Neuronal stem cell (in vitro differentiated cells): ENCODE results near the gene SNRNP48.

Experiments
- DNase-seq: peaks from one replicate; pipeline ENCODE4 v3.0.0-alpha.2; 2013; ENCODE audit warnings: low spot score
- H2AFZ ChIP-seq: one replicate; pipeline ENCODE4 v1.6.1; 2013; ENCODE audit warnings: mild to moderate bottlenecking, low read length, inconsistent platforms
- H2AK5ac ChIP-seq: 2 replicates; pipeline ENCODE4 v1.6.1; 2013; ENCODE audit warnings: low read depth, mild to moderate bottlenecking, inconsistent platforms, low read length, moderate library complexity, mixed read lengths
- H2BK120ac ChIP-seq: 2 replicates; pipeline ENCODE4 v1.6.1; 2013; ENCODE audit warnings: low read depth, mild to moderate bottlenecking, inconsistent platforms, low read length, moderate library complexity, mixed read lengths
- H2BK12ac ChIP-seq: one replicate; pipeline ENCODE4 v1.6.1; 2013; ENCODE audit warnings: low read length, inconsistent platforms
- H2BK15ac ChIP-seq: 2 replicates; pipeline ENCODE4 v1.6.1; 2013; ENCODE audit warnings: mild to moderate bottlenecking, low read length, inconsistent platforms, mixed read lengths
- H2BK5ac ChIP-seq: one replicate; pipeline ENCODE4 v1.6.1; 2013; ENCODE audit warnings: inconsistent platforms, mild to moderate bottlenecking, low read length, moderate library complexity
- H3K14ac ChIP-seq: one replicate; pipeline ENCODE4 v1.6.1; 2013; ENCODE audit warnings: low read length, inconsistent platforms
- H3K18ac ChIP-seq: 2 replicates; pipeline ENCODE4 v1.6.1; 2013; ENCODE audit warnings: low read length, inconsistent platforms
- H3K23ac ChIP-seq: 2 replicates; pipeline ENCODE4 v1.6.1; 2013; ENCODE audit warnings: low read depth, mild to moderate bottlenecking, mixed read lengths, low read length, inconsistent platforms; ENCODE audit not compliant: poor library complexity
- H3K27ac ChIP-seq: replicated peaks from 3 replicates; pipeline ENCODE4 v1.5.1; 2013; ENCODE audit warnings: low read length, inconsistent platforms
- H3K27me3 ChIP-seq, 3 experiments: 2 replicates each; pipeline ENCODE4 v1.6.1; 2013; ENCODE audit warnings: low read length in 3 of 3, mild to moderate bottlenecking in 2 of 3, inconsistent platforms in 1 of 3, low read depth in 1 of 3, mixed read lengths in 1 of 3, moderate library complexity in 1 of 3; ENCODE audit not compliant: control insufficient read depth in 3 of 3, insufficient read depth in 3 of 3
- H3K36me3 ChIP-seq, 2 donors: replicated peaks in 1 of 2; 2 replicates each; pipeline ENCODE4 v1.6.1; 2013; ENCODE audit warnings: low read length in 2 of 2; ENCODE audit not compliant: control insufficient read depth in 2 of 2, insufficient read depth in 2 of 2
- H3K4ac ChIP-seq: 2 replicates; pipeline ENCODE4 v1.6.1; 2013; ENCODE audit warnings: inconsistent platforms, mild to moderate bottlenecking, low read length, moderate library complexity
- H3K4me1 ChIP-seq, 2 donors: 1 replicate in 1 of 2; 2 replicates in 1 of 2; pipeline ENCODE4 v1.6.1; 2013; ENCODE audit warnings: low read length in 2 of 2, low read depth in 1 of 2; ENCODE audit not compliant: control insufficient read depth in 2 of 2, insufficient read depth in 1 of 2
- H3K4me2 ChIP-seq: one replicate; pipeline ENCODE4 v1.6.1; 2013; ENCODE audit warnings: mild to moderate bottlenecking, low read length, inconsistent platforms; ENCODE audit not compliant: insufficient read depth, poor library complexity, severe bottlenecking
- H3K4me3 ChIP-seq, 2 donors: 2 replicates each; pipeline ENCODE4 v1.5.1; 2013; ENCODE audit warnings: low read length in 2 of 2, mild to moderate bottlenecking in 2 of 2, inconsistent platforms in 1 of 2, moderate library complexity in 1 of 2
- H3K79me1 ChIP-seq: one replicate; pipeline ENCODE4 v1.6.1; 2013; ENCODE audit warnings: low read depth, mild to moderate bottlenecking, inconsistent platforms, low read length, moderate library complexity
- H3K9ac ChIP-seq: one replicate; pipeline ENCODE4 v1.6.1; 2013; ENCODE audit warnings: mild to moderate bottlenecking, low read depth, low read length, inconsistent platforms; ENCODE audit not compliant: poor library complexity
- H3K9me3 ChIP-seq, 2 donors: replicated peaks in 1 of 2; 2 replicates each; pipeline versions ENCODE3 to v1.6.1; 2013; ENCODE audit warnings: low read length in 2 of 2, mild to moderate bottlenecking in 2 of 2, inconsistent platforms in 1 of 2, low read depth in 1 of 2, mixed read lengths in 1 of 2, moderate library complexity in 1 of 2; ENCODE audit not compliant: control insufficient read depth in 2 of 2, insufficient read depth in 1 of 2
- H4K8ac ChIP-seq: one replicate; pipeline ENCODE4 v1.6.1; 2013; ENCODE audit warnings: low read depth, mild to moderate bottlenecking, inconsistent platforms, low read length, moderate library complexity
- H4K91ac ChIP-seq: one replicate; pipeline ENCODE4 v1.6.1; 2013; ENCODE audit warnings: low read length, low read depth, mild to moderate bottlenecking, inconsistent platforms; ENCODE audit not compliant: poor library complexity
- WGBS, 2 donors: extraction: QIAGEN DNeasy Blood & Tissue Kit; methylation state at CpG; one replicate each; pipeline ENCODE4 v1.1.7; 2013; ENCODE audit warnings: missing lambda C conversion rate in 2 of 2, mixed read lengths in 1 of 2; ENCODE audit not compliant: insufficient read length in 2 of 2, insufficient replicate concordance in 1 of 2; ENCODE audit errors: extremely low coverage in 2 of 2; 5-methylcytosine and 5-hydroxymethylcytosine counted together

The SNRNP48 gene

DNA sequence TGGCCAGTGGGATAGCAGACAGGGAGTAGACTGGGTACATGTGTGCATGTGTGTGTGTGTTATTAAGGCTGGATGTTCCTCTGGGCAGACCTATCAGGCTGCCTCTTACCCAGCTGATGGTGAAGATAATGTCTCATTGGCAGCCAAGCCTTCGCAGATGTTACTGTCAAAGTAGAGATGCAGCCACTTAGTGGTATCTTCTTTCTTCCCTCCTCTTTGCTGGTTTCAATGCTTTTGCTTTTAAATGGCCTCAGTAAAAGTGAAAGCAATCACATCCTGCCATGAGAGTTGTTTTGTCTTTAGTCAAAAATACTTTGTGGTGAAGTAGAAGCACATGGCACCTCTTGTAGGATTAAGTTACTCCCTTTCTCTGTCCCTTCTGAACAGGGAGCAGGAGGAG is 57.5 kb downstream of the SNRNP48 start:
- peak overlapping the region in 1 of 2 donors; percentile 9 for H3K4me3 ChIP-seq
- no peak overlapping the region for H3K9ac ChIP-seq
- H3K36me3 ChIP-seq = no peaks in the 10 kb centered on the region
- H3K79me1 ChIP-seq = no peaks in the 10 kb centered on the region
- no peak overlapping the region for H2AK5ac ChIP-seq
- no peak overlapping the region for H2BK15ac ChIP-seq
- H3K14ac ChIP-seq = no peak overlapping the region
- no peak overlapping the region for H3K27ac ChIP-seq
- H3K4me2 ChIP-seq = no peak overlapping the region
- no peak overlapping the region for H2BK5ac ChIP-seq
- no peak overlapping the region for H3K18ac ChIP-seq
- H3K27me3 ChIP-seq = peaks cover 0 to 39% (median 0%) of the 10 kb centered on the region in 3 experiments
- H3K9me3 ChIP-seq = no peaks in the 10 kb centered on the region
- no peak overlapping the region for H3K4ac ChIP-seq
- no peak overlapping the region for H3K23ac ChIP-seq
- H3K4me1 ChIP-seq = no peaks in the 10 kb centered on the region
- WGBS, 2 donors = no CpG with 5 or more reads among the region's 1 CpG
- H4K8ac ChIP-seq = no peak overlapping the region
- no peak for DNase-seq
- no peak overlapping the region for H4K91ac ChIP-seq
- no peak overlapping the region for H2BK12ac ChIP-seq
- H2BK120ac ChIP-seq = no peak overlapping the region
- H2AFZ ChIP-seq = no peak overlapping the region

- H4K8ac ChIP-seq = no peak overlapping the region
- no peak overlapping the region for H2AK5ac ChIP-seq
- no peak overlapping the region for H3K4me2 ChIP-seq
- no peak overlapping the region for H3K14ac ChIP-seq
- no peak overlapping the region for H3K9ac ChIP-seq
- H3K18ac ChIP-seq = no peak overlapping the region
- no peak overlapping the region for H3K27ac ChIP-seq
- no peaks in the 10 kb centered on the region for H3K4me1 ChIP-seq
- no peaks in the 10 kb centered on the region for H3K79me1 ChIP-seq
- DNase-seq = no peak
- no peaks in the 10 kb centered on the region for H3K36me3 ChIP-seq
- H3K23ac ChIP-seq = no peak overlapping the region
- H3K4me3 ChIP-seq = no peak overlapping the region
- no peak overlapping the region for H2BK12ac ChIP-seq
- no peak overlapping the region for H3K4ac ChIP-seq
- H3K9me3 ChIP-seq = no peaks in the 10 kb centered on the region
- no peak overlapping the region for H2BK120ac ChIP-seq
- no peak overlapping the region for H2BK15ac ChIP-seq
- H2AFZ ChIP-seq = no peak overlapping the region
- H4K91ac ChIP-seq = no peak overlapping the region
- WGBS, 2 donors = no CpG with 5 or more reads among the region's 12 CpGs
- no peak overlapping the region for H2BK5ac ChIP-seq
- peaks cover 0 to 45% (median 0%) of the 10 kb centered on the region in 3 experiments for H3K27me3 ChIP-seq
Measured at GRCh38 chr6:7649037-7649810, 59.2 kb downstream of the SNRNP48 start.

DNA sequence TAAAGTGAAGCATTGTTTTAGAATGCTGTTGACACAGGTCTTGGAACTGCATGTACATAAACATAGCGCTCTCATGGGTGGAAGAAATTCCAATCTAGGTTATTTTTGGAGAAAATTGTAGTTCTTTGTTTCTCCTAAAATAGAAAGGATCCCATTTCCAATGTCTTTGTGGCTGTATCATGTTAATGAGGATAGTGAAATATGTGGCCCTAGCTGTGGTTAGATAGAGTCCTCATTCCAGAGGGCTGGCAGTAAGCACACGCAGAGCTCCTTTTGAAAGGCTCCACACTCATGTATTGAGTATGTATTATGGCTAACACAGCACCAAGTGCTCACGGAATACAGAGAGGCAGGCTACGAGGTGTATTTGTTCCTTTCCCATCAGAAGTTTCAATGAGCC is 60.9 kb downstream of the SNRNP48 start:
- no peaks in the 10 kb centered on the region for H3K9me3 ChIP-seq
- H3K4me1 ChIP-seq = no peaks in the 10 kb centered on the region
- no peak overlapping the region for H3K23ac ChIP-seq
- no peak overlapping the region for H3K18ac ChIP-seq
- no peaks in the 10 kb centered on the region for H3K79me1 ChIP-seq
- H3K4me2 ChIP-seq = no peak overlapping the region
- no peak for DNase-seq
- no peak overlapping the region for H3K4ac ChIP-seq
- no peak overlapping the region for H3K4me3 ChIP-seq
- H3K27ac ChIP-seq = no peak overlapping the region
- no peak overlapping the region for H2BK120ac ChIP-seq
- H4K91ac ChIP-seq = no peak overlapping the region
- H2BK12ac ChIP-seq = no peak overlapping the region
- no peak overlapping the region for H2BK5ac ChIP-seq
- no peaks in the 10 kb centered on the region for H3K36me3 ChIP-seq
- H4K8ac ChIP-seq = no peak overlapping the region
- H3K9ac ChIP-seq = no peak overlapping the region
- no peak overlapping the region for H2BK15ac ChIP-seq
- no peak overlapping the region for H2AK5ac ChIP-seq
- no peak overlapping the region for H2AFZ ChIP-seq
- no CpG with 5 or more reads among the region's 4 CpGs for WGBS, 2 donors
- H3K14ac ChIP-seq = no peak overlapping the region
- peaks cover 0 to 29% (median 0%) of the 10 kb centered on the region in 3 experiments for H3K27me3 ChIP-seq

- Histone ChIP-seq H3K4me3 (no peak overlapping the region), H3K9ac (no peak overlapping the region), H2BK15ac (no peak overlapping the region)
Measured at GRCh38 chr6:7652957-7653356, 63.0 kb downstream of the SNRNP48 start.

More at GRCh38 chr6:7652957-7653356, 63.0 kb downstream of the SNRNP48 start:
- H3K4me2 ChIP-seq = no peak overlapping the region
- no peak overlapping the region for H3K27ac ChIP-seq
- H3K23ac ChIP-seq = no peak overlapping the region
- no peak overlapping the region for H2AK5ac ChIP-seq
- H2BK12ac ChIP-seq = no peak overlapping the region
- H2BK5ac ChIP-seq = no peak overlapping the region
- H3K4me1 ChIP-seq = no peaks in the 10 kb centered on the region
- no peak overlapping the region for H3K18ac ChIP-seq
- peaks cover 0 to 20% (median 0%) of the 10 kb centered on the region in 3 experiments for H3K27me3 ChIP-seq
- no peaks in the 10 kb centered on the region for H3K79me1 ChIP-seq
- no peak overlapping the region for H3K14ac ChIP-seq
- no peak overlapping the region for H2AFZ ChIP-seq
- no peaks in the 10 kb centered on the region for H3K9me3 ChIP-seq
- DNase-seq = no peak
- H2BK120ac ChIP-seq = no peak overlapping the region
- no peak overlapping the region for H4K91ac ChIP-seq
- no CpG with 5 or more reads among the region's 3 CpGs for WGBS, 2 donors
- H4K8ac ChIP-seq = no peak overlapping the region
- H3K4ac ChIP-seq = no peak overlapping the region
- H3K36me3 ChIP-seq = no peaks in the 10 kb centered on the region
